Activated gamma-delta T cell treated with Interleukin-2 at 50 U/mL for 16 hours (primary cell): Measurements from ENCODE around the gene HBA2.
"Not testable (repeated sequence)": the region's sequence is repeated elsewhere in the genome, so short reads cannot be mapped to it uniquely, and the experiment has no call there.

Experiments
- DNase-seq: peaks from one replicate; pipeline ENCODE4 v3.0.0-alpha.2; 2020

Gene HBA2

DNA sequence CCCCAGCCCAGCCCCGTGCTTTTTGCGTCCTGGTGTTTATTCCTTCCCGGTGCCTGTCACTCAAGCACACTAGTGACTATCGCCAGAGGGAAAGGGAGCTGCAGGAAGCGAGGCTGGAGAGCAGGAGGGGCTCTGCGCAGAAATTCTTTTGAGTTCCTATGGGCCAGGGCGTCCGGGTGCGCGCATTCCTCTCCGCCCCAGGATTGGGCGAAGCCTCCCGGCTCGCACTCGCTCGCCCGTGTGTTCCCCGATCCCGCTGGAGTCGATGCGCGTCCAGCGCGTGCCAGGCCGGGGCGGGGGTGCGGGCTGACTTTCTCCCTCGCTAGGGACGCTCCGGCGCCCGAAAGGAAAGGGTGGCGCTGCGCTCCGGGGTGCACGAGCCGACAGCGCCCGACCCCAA is 3.3 kb downstream of the HBA2 start:
- DNase-seq: not testable (repeated sequence)

DNA sequence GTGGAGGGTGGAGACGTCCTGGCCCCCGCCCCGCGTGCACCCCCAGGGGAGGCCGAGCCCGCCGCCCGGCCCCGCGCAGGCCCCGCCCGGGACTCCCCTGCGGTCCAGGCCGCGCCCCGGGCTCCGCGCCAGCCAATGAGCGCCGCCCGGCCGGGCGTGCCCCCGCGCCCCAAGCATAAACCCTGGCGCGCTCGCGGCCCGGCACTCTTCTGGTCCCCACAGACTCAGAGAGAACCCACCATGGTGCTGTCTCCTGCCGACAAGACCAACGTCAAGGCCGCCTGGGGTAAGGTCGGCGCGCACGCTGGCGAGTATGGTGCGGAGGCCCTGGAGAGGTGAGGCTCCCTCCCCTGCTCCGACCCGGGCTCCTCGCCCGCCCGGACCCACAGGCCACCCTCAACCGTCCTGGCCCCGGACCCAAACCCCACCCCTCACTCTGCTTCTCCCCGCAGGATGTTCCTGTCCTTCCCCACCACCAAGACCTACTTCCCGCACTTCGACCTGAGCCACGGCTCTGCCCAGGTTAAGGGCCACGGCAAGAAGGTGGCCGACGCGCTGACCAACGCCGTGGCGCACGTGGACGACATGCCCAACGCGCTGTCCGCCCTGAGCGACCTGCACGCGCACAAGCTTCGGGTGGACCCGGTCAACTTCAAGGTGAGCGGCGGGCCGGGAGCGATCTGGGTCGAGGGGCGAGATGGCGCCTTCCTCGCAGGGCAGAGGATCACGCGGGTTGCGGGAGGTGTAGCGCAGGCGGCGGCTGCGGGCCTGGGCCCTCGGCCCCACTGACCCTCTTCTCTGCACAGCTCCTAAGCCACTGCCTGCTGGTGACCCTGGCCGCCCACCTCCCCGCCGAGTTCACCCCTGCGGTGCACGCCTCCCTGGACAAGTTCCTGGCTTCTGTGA is 4.1 kb downstream of the HBA2 start, which contains the start of gene HBA1:
Gene HBA1 (plus strand): TSS at position 204 of the 906 bp plus-strand sequence. CDS start 37 bp downstream, at position 241.
- DNase-seq: not testable (repeated sequence)

DNA sequence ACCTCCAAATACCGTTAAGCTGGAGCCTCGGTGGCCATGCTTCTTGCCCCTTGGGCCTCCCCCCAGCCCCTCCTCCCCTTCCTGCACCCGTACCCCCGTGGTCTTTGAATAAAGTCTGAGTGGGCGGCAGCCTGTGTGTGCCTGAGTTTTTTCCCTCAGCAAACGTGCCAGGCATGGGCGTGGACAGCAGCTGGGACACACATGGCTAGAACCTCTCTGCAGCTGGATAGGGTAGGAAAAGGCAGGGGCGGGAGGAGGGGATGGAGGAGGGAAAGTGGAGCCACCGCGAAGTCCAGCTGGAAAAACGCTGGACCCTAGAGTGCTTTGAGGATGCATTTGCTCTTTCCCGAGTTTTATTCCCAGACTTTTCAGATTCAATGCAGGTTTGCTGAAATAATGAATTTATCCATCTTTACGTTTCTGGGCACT is 4.7 kb downstream of the HBA2 start:
- DNase-seq: no peak

DNA sequence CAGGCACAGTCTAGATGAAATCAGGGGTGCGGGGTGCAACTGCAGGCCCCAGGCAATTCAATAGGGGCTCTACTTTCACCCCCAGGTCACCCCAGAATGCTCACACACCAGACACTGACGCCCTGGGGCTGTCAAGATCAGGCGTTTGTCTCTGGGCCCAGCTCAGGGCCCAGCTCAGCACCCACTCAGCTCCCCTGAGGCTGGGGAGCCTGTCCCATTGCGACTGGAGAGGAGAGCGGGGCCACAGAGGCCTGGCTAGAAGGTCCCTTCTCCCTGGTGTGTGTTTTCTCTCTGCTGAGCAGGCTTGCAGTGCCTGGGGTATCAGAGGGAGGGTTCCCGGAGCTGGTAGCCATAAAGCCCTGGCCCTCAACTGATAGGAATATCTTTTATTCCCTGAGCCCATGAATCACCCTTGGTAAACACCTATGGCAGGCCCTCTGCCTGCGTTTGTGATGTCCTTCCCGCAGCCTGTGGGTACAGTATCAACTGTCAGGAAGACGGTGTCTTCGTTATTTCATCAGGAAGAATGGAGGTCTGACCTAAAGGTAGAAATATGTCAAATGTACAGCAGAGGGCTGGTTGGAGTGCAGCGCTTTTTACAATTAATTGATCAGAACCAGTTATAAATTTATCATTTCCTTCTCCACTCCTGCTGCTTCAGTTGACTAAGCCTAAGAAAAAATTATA is 5.4 kb downstream of the HBA2 start:
- DNase-seq: no peak

DNA sequence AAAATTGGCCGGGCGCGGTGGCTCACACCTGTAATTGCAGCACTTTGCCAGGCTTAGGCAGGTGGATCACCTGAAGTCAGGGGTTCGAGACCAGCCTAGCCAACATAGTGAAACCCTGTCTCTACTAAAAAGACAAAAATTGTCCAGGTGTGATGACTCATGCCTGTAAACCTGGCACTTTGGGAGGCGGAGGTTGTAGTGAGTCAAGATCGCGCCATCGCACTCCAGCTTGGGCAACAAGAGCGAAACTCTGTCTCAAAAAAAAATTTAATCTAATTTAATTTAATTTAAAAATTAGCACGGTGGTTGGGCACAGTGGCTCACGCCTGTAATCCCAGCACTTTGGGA is 6.0 kb downstream of the HBA2 start:
- DNase-seq: no peak

DNA sequence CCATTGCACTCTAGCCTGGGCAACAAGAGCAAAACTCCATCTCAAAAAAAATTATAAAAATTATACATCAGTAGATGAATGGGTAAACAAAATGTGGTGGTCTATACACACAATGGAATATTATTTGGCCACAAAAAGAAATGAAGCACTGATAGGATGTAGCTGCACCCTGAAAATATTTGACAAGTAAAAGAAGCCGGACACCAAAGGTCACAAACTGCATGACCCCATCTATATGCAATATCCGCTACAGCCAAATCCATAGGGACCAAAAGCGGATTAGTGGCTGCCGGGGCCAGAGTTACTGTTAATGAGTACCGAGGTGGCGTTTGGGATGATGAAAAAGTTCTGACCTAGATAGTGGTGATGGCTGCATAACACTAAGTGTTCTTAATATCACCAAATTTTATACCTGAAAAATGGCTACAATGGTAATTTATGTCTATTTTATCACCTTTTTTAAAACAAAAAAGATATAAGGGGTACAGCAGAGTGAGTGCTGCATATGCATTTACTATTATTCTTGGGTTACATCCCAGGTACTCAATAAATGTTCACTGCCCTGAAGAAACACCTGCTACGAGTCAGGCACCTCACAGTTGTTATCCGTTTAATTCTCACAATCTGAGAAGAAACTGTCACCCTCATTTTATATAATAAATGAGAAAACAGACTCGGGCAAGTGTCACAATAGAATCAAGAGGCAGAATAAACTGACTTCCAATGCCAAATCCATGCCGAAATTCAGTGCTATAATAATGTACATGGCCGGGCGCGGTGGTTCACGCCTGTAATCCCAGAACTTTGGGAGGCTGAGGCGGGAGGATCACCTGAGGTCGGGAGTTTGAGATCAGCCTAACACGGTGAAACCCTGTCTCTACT is 6.8 kb downstream of the HBA2 start:
- DNase-seq: no peak

DNA sequence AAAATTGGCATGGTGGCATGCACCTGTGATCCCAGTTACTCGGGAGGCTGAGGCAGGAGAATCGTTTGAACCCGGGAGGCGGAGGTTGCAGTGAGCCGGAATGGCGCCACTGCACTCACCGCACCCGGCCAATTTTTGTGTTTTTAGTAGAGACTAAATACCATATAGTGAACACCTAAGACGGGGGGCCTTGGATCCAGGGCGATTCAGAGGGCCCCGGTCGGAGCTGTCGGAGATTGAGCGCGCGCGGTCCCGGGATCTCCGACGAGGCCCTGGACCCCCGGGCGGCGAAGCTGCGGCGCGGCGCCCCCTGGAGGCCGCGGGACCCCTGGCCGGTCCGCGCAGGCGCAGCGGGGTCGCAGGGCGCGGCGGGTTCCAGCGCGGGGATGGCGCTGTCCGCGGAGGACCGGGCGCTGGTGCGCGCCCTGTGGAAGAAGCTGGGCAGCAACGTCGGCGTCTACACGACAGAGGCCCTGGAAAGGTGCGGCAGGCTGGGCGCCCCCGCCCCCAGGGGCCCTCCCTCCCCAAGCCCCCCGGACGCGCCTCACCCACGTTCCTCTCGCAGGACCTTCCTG is 7.5 kb downstream of the HBA2 start, which contains the start of gene HBQ1:
Gene HBQ1 (plus strand): TSS at position 359 of the 575 bp plus-strand sequence. CDS start 28 bp downstream, at position 387.
- peak; percentile 27 for DNase-seq

DNA sequence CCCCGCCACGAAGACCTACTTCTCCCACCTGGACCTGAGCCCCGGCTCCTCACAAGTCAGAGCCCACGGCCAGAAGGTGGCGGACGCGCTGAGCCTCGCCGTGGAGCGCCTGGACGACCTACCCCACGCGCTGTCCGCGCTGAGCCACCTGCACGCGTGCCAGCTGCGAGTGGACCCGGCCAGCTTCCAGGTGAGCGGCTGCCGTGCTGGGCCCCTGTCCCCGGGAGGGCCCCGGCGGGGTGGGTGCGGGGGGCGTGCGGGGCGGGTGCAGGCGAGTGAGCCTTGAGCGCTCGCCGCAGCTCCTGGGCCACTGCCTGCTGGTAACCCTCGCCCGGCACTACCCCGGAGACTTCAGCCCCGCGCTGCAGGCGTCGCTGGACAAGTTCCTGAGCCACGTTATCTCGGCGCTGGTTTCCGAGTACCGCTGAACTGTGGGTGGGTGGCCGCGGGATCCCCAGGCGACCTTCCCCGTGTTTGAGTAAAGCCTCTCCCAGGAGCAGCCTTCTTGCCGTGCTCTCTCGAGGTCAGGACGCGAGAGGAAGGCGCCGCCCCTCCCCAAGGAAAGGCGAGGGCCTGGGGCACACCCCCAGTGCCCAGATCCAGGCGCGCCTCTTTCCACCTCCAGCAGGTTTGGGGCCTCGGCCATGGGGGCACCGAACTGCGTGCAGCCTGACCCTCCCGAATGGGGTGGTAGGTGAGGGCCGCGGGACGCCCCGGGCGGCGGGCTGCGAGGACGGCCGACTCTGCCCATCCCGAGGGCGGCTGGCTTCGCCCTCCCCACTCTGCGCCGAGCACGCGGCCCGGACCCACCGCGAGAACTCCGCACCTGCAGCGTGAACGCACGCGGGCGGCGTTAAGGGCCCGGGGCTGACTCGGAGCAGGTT is 8.2 kb downstream of the HBA2 start:
- peak; percentile 86 for DNase-seq

DNA sequence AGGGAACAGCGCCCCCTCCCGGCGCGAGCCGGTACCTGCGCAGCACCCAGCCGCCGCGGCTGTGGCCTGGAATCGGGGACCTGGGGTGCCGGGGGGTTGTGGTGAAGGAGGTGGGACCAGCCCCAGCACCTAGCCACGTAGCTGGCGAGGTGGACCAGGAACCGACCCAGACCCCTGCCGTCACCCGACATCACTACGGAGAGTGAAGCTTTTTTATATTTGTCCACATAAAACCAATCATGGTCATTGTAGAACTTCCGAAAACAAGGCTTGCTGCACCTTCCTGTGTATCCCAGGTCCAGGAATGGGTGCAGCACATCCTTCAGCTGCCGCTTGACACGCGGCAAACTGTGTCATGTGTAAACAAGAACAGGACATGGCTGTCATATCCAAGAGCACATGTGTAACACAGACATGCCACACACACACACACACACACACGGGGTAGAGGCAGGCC is 8.9 kb downstream of the HBA2 start:
- no peak for DNase-seq

DNA sequence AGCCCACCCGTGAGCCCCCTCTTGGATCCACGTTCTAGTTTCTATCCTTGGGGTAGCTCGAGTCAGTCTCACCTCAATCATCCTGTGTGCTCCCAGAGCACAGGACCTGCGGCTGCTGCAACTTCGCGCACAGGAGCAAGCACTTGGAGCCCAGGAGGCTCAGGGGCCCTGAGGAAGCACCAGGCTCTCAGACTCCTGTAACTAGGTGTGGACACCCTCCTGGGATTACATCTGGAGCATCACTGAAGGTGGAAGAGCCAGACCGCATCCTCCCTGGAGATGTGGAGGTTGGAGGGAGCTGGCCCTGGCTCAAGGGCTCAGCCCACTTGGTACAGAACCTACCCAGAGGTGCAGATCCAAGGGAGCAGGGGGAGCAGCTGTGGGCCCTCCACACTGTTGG is 10.3 kb downstream of the HBA2 start:
- no peak for DNase-seq

DNA sequence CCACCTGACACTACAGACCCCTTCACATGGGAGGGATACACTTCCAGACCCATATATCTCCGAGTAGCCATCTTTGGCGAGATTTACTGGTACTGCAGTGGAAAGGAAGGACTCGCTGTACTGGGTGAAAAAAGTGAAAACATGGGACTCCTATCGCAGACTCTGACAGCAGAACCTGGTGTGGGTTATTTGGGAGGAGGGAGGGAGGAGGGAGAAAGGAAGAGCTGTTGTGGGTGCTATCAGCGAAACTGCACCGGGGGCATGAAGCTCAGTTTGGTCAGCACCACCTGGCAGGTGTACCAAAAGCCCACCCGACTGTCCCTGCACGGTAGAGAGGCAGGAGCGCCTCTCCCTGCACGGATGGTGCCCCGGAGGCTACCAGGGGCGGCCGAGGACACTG is 12.5 kb downstream of the HBA2 start:
- DNase-seq: no peak

DNA sequence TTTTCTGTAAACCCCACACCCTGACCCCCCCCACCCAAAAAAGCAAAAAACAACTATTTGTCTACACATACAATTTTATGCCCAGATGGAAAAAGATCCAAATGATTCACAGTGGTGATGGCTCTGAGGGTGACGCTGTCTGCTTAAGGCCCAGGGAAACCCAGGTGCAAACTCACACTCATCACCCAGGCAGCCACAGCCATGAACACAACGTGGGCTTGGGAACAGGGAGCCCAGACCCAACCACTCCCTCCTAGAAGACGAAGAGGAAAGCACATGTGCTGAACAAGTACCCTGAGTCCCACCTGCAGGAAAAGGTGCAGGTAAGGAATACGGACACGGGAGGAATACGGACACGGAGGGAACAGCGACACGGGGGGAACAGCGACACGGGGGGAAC is 13.0 kb downstream of the HBA2 start:
- DNase-seq: no peak

DNA sequence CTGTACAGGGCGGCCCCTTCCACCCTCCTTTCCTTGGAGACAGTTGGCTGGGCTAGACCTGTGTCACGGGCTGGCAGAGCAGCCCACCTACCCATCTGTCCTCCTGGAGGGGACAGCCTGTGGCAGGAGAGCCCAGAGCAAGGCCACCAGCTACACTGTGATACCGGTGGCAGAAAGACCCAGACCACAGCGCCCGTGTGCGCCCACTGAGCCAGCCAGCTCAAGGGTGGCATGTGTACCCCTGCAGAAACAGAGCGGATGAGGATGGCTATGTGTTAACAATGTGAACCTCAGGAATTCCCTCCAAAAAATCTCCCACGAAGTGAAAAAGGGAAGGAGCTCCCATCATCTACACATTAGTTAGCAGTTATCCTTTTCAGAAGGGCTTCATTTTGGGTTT is 14.7 kb downstream of the HBA2 start:
- no peak for DNase-seq

DNA sequence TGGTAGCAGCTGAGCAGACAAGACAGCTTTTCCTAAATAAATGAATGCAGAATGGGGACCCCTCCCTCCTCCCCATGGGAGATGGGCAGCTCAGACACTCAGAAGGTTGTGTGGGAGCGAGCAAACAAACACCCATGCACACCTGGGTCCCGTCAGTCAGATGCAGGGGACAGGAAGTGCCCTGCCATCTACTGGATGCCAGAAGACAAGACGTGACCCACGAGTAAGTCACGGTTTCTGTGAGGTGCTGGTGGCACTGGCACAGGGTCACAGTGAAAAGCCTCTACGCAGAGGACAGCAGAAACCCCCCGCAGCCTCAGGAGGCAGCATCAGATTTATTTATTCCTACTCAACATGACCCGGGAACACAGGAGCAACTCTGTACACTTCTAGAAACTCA is 16.0 kb downstream of the HBA2 start:
- peak; percentile 28 for DNase-seq

DNA sequence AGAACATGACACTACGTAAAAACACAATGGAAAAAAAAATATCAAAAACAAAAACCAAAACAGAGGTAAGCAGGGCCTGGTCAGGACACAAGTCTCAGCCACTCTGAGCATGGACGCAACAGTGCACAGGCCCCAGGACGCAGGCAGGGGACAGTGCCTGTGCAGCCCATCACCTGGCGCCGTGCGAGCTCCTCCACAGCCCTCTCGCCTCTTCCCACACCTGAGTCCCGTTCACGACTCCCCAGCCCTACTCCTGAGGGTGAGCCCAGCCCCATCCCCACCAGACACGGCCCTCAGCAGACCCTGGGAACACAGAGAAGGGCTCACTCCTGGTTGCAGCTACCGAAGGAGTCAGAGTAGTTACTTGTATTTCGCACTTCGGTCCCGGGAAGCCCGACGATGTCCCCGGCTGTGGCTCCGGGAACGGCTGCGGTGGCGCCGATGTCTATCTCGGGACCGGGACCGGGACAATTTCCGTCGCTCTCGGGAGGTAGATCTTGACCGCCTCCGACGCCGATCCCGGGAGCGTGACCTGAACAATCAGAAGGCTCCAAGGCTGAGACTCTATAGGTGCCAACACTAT is 17.0 kb downstream of the HBA2 start:
- no peak for DNase-seq

DNA sequence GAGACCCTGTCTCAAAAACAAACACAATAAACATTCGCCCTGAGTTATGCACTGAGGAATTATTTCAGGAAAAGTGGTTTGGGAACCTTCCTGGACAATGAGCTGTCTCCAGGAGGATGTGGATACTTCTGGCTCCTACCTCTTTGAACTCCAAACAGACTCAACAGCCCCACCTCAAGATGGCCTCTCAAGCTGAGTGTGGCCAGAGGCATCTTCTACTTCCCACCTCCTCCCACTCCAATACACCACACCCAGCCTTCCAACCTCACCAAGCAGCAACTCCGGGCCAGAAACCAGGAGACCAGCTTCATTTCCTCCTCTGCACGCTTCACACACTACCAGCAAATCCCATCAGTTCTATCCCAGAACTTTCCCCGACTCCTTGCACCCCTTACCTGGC is 19.2 kb downstream of the HBA2 start:
- DNase-seq: no peak

DNA sequence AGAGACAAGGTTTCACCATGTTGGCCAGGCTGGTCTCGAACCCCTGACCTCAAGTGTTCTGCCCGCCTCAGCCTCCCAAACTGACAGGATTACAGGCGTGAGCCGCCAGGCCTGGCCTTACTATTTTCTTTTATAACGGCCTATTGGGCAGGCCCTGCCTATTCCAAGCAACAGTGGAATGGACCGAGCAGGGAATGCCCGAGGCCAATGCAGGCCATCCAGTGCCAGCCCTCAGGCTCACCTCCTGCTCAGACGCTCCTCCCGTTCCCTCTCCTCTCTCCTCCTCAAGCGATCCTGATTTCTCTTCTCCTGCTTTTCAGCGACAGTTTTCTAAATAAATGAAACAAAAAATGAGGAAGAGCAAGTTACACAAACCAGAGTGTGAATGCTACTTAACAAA is 20.0 kb downstream of the HBA2 start:
- no peak for DNase-seq

DNA sequence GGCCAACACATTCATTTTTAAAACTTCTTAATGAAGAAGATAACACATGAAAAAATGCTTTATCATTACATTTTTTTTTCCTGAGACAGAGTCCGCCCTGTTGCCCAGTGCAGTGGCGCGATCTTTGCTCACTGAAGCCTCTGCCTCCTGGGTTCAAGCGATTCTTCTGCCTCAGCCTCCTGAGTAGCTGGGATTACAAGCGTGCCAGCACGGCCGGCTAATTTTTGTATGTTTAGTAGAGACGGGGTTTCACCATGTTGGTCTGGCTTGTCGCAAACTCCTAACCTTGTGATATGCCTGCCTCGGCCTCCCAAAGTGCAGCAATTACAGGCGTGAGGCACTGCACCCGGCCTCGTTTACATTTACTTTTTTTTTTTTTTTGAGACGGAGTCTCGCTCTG is 20.8 kb downstream of the HBA2 start:
- DNase-seq: no peak

DNA sequence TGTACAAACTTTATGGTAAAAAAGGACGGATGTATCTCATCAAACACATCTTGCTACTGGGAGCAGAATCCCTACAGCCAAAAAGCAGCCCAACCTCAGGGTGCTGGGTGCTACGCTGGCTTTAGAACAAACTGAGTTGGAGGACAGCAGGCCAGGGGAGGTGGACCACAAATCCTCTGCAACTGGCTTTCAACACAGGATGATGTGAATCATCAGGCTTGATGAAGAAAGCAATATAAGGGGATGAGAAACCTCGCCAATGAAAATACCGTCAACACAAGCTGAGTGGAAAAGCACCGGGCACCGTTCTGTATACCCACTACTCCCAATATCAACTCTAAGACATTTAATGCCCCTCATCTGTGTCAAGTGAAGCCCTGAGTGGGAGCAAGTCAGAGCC is 21.8 kb downstream of the HBA2 start:
- no peak for DNase-seq

DNA sequence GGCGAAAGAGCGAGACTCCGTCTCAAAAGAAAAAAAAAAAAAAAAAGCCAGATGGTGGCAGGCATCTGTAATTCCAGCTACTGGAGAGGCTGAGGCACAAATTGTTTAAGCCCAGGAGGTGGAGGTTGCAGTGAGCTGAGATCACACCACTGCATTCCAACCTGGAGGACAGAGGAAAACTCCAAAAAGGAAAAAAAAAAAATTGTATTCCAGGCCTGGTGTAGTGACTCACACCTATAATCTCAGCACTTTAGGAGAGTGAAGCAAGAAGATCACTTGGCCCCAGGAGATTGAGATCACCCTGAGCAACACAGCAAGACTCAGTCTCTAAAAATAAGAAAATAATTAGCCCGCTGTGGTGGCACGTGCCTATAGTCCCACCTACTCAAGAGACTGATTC is 27.7 kb downstream of the HBA2 start:
- no peak for DNase-seq

DNA sequence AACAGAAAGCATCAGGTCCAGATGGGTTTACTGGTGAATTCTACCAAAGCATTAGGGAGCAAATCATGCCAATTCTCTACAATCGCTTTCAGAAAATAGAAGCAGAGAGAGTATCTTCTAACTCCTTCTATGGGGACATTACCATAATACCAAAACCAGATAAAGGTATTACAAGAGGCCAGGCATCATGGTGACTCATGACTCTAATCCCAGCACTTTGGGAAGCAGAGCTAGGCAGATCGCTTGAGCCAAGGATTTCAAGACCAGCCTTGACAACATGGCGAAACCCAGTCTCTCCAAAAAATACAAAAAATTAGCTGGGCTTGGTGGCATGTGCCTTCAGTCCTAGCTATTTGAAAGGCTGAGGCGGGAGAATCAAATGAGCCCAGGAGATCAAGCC is 30.6 kb downstream of the HBA2 start:
- no peak for DNase-seq
